HG02884 (cell line): Measurements from ENCODE around the gene TMEM33.
A peak's percentile ranks its signal among the peaks of the same experiment; 100 is the strongest.

Source experiments
- ATAC-seq: cut with Tn5 transposase; IDR thresholded peaks from one replicate; pipeline ENCODE4 v1.9.1; 2021; ENCODE audit warnings: mild to moderate bottlenecking, moderate library complexity; ENCODE audit not compliant: unreplicated experiment

The TMEM33 gene

DNA sequence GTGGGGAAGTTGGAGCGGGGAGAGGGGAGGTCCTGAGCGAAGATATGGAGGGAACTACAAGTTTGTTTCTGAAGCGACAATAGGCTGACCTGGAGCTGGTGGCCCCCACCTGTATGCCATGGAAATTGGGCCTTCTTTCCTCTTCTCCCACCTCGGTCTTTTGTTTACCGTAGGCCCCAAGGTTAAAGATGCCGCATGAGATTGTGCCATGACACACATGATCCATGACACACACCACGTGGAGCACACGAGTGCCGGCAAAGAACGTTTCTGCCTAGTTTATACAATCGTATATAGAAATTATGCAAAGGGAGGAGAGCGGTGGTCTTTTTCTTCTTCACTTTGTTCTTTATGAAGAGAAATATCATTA lies 408 bp downstream of the TMEM33 start:
- peak; percentile 6 for ATAC-seq

DNA sequence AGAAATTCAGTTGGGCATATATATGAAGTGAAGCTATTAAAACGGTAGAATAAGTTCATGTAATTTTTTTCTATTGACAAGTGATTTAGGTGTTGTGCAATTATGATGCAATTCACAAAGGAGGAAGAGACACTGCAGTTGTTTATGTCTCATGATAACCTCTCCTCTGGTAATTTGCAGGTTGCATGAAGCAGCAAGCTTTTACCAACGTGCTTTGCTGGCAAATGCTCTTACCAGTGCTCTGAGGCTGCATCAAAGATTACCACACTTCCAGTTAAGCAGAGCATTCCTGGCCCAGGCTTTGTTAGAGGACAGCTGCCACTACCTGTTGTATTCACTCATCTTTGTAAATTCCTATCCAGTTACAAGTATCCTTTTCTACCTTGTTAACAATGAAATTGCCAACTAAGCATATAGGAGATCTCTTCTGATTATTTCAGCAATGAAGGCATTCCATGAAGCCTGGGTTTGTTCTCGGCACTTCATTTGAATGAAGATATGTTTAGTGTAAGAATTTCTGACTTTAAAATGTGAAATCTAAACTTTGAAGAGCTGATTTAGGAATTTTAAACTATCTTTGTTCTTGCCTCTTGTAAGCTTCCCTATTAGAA lies 3.9 kb downstream of the TMEM33 start:
- ATAC-seq: no peak

DNA sequence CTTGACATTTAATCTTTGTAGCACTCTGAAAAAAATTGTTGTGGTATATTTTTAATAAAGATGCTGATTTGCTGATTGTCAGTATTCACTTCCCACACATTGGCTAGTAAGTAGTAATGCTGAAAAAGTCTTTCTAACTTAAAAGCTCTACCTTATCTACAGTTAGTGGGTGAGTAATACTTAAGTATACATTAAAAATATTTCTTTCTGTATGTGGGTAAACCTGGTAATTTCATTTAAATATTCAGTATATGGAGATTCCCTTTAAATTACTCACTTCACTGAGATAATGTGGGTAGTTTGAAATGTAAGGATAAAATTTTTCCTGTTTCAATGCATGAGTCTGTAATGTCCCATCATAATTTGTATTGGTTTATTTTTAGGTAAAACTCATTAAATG lies 5.6 kb downstream of the TMEM33 start:
- no peak for ATAC-seq

DNA sequence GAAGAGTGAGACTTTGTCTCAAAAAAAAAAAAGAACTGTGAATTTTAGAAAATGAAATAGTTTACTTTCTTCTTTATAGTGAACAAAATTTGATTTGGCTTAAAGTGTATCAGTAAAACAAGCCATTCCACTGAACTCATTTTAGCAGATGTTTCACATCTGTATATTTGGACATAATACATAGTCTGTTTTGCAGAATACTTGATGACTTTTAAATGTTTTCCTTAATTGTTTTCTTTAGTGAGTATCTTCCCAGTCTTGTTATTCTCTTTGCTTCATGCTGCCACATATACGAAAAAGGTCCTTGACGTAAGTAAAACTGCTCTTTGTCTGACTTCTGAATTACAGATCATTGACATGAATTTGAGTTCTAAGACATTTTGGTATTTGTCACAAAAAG lies 8.3 kb downstream of the TMEM33 start:
- no peak for ATAC-seq

DNA sequence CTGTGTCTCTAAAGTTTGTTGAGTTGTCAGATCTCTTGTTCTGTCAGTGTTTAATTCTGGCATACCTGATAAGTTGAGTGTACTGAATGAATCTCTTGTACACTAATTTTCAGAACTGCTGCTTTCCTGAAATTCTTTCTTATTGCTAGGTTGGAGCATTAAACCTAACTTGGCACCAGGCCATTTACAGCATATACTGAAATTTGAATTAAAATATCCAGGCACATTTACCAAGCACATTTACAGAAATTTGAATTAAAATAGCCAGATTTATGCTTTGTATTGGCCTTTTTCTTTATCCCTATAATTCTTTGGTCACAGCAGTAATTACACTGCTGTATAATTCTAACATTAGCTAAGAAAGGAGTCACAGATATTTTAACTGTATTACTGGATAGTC lies 8.9 kb downstream of the TMEM33 start:
- no peak for ATAC-seq

DNA sequence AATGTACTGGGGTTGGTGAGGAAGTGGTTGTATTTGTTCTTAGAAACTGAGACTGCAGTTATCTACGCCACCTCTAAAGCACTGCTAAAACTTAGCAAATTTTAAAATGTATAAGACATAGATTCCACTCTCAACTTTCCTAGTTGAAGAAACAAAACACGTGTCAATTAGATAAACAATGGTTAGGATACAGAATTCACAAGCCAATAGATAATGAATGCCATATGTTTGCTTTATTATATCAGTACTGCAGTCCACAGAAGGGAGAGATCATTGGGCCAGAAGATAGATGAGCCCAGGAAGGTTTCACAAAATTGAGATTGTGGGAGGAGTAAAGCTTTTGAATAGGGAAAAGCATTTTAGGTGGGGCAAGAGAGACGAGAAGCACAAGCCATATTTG lies 14.3 kb downstream of the TMEM33 start:
- ATAC-seq: no peak

DNA sequence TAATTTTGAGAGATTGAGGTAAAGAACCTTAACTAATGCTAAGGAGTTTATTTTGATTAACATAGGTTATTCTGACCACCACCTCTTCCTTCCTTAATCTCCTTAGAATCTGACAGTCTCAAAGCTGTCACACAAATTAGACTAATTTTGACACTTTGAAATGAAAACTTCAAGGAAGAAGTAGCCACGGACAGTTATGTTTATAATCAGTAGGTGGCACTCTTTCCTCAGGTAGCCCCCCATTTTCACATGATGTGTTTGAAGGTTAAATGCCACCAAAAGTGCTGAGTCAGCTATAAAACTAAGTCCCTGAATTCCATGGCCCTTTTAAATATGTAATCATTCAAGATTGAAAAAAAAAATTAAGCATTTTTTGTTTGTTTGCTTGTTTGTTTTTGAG lies 22.4 kb downstream of the TMEM33 start:
- no peak for ATAC-seq

DNA sequence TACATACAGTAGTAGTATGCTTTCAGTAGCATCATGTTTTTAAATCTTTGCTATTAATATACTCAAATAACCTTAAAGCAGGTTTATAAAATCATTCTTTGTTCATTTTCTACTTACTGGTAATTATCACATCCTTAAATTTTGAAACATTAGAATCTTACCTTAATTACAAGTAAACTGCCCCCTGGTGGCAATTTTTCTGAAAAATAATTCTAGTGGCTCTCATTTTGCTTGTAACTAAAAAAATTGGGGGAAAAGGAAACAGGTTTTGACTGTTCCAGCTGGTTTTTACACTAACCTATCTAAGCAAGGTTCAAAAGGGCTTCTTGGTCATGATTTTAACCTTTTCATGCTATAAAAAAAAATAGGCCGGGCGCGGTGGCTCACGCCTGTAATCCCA lies 27.9 kb downstream of the TMEM33 start:
- no peak for ATAC-seq

DNA sequence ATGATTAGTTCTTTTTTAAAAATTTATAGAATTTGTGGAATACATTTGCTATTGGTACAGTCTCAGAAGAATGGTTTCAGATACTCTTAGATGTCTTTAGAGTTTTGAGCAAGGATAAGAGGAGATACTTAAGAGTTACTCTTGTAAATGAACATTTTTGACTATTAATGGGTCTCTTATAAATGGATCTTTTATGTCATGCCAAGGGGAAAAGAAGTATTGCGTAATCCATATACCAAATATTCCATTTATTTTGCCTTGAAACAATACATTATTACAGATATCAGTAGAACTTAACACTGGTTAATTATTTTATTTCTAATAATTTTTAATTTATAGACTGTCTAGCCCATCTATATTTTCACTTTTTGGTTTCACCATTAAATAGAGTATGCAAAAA lies 29.2 kb downstream of the TMEM33 start:
- no peak for ATAC-seq

DNA sequence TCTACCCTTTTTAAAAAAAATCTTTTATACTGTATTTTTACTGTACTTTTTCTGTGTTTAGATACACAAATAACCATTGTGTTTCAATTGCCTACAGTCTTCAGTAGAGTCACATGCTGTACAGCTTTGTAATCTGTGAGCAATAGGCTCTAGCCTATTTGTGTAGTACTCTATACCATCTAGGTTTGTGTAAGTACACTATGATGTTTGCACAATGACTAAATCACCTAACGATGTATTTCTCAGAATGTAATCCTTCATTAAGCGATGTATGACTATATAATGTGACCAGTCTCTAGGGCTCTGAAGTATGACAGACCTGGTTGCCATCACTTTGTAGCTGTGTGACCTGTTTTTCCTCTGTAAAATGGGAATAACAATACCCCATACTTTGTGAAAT lies 32.2 kb downstream of the TMEM33 start:
- no peak for ATAC-seq

DNA sequence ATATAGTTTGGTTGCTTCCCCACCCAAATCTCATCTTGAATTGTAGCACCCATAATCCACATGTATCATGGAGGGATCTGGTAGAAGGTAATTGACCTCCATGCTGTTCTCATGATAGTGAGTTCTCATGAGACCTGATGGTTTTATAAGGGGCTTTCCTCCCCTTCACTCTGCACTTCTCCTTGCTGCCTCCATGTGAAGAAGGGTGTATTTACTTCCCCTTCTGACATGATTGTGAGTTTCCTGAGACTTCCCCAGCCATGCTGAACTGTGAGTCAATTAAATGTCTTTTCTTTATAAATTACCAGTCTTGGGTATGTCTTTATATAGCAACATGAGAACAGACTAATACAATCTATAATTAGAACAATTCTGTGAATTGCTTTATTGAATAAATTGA lies 34.4 kb downstream of the TMEM33 start:
- ATAC-seq: no peak

DNA sequence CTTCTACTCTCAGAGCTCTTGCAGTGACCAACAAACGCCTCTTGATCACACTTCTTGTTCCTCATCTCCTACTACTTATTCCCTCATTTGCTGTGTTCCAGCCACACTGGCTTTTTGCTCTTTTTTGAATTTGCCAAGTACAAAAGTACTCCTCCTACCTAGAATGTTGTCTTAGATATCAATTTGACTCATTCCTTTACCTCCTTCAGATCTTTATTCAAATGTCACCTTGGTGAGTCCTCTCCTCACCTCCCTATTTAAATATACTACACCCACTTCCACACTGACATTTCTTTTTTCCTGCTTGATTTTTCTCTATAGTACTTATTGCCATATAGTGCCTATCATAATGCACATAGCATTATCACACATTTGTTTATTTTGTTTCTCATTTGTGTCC lies 40.1 kb downstream of the TMEM33 start:
- no peak for ATAC-seq

DNA sequence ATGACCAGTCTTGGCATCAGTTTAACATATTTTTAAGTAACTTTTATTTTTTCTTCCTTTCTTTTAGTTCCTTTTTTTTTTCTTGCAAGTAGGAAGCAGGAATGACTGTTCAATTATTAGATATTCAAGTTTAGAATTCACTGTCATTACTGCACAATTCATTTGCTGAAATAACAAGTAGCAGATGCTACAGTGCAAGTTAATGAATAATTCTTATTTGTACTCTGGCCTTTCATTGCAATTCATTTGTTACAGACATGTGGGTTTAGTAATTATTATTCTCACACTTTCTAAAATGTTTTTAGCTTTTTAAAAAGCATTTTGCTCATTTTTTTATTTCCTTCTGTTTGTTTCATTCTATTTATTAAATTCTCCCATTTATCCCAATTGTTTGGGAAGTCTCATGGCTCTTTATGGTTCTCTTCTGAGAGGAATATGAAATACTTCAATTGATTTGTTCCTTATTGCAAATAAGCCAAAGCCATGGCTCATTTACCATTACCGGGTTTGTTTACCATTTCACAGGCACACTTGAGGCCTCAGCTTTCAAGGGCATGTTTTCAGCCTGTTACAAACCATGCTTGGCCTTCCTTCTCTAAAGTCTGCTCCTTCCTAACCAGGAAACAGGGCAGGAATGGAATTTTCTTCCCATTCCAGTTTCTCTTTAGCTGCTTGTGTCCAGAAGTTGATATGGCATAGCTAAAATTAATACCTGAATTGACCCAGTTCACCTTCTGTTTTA lies 41.7 kb downstream of the TMEM33 start:
- no peak for ATAC-seq

DNA sequence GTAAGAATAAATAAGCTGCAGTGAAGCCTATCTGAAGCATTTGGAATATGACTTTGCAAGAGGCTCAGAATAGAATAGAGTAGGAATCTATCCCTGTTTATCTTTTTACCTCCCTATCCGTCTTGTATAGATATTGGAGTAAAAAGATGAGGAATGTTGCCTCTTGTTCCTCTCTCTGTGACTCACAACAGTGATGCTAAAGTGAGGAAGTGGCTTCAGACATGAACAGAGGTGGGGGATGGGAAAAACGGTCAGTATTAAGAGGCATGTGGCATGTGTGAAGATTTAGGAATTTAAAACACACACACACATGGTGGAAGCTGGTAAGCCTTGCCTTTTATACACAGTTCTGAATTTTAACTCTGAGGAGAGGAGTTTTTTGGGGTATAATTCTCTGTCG lies 42.5 kb downstream of the TMEM33 start:
- no peak for ATAC-seq

DNA sequence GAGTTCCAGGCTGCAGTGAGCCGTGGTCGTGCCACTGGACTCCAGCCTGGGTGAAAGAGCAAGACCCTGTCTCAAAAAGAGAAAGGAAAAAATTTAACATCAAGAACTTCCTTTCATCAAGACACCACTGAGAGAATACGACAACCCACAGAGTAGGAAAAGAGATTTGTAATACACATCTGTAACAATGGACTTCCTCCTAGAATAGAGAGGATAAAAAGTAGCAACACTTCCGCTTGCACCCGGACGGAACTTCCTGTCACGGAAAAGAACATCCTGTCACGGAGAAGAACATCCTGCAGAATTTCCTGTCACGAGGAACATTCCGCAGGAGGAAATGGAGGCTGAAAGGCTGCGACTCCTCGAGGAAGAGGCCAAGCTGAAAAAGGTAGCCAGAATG lies 46.2 kb downstream of the TMEM33 start, which contains the start of gene DCAF4L1:
Gene DCAF4L1 (plus strand): TSS at position 301 of the 400 bp plus-strand sequence. CDS start 37 bp downstream, at position 338.
- ATAC-seq: no peak

DNA sequence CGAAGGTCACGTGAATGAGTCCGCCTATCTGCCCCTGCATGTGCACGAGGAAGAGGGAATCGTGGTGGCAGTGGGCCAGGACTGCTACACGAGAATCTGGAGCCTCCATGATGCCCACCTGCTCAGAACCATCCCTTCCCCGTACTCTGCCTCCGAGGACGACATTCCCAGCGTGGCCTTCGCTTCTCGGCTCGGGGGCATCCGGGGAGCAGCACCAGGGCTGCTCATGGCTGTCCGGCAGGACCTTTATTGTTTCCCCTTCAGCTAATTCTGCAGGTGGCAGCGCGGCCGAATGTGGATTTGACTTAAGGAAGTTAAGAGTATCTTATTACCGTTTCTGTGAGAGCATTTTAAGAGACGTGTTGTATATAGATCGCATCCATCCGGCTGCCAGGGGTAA lies 47.5 kb downstream of the TMEM33 start:
- ATAC-seq: no peak

DNA sequence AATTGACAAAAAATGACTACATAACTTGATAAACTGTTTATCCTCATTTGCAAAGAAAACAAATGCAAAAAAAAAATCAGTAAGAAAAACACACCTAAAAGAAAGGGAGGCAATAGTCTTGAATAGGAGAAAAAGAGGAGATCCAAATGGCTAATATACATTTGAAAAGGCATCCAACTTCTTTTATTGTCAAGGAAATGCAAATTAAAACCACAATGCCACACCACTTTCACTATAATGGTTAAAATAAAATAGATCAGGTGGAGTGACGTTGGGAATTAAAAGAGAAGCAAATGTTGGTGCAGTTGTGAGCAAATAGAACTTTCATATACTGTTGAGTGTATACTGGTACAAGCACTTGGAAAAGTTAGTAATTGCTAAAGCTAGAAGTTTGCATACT lies 49.9 kb downstream of the TMEM33 start:
- no peak for ATAC-seq

DNA sequence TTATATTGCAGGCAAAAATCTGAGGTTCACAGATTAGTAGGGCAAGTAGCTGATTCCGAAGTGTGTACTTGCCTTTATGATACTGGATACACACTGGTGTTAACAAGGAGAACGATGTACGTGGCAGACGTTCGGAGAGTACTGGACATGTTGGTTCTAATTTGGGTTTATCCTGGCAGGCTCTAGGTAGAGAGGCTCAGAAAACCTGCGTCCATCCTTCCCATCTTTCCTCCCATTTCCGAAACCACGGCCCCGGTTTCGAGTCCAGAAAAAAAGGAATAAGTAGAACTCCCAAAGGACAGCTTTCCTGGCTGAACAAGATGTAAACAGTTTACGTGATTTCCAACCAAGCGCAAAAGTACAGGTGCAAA lies 54.8 kb downstream of the TMEM33 start:
- ATAC-seq: peak; percentile 13

DNA sequence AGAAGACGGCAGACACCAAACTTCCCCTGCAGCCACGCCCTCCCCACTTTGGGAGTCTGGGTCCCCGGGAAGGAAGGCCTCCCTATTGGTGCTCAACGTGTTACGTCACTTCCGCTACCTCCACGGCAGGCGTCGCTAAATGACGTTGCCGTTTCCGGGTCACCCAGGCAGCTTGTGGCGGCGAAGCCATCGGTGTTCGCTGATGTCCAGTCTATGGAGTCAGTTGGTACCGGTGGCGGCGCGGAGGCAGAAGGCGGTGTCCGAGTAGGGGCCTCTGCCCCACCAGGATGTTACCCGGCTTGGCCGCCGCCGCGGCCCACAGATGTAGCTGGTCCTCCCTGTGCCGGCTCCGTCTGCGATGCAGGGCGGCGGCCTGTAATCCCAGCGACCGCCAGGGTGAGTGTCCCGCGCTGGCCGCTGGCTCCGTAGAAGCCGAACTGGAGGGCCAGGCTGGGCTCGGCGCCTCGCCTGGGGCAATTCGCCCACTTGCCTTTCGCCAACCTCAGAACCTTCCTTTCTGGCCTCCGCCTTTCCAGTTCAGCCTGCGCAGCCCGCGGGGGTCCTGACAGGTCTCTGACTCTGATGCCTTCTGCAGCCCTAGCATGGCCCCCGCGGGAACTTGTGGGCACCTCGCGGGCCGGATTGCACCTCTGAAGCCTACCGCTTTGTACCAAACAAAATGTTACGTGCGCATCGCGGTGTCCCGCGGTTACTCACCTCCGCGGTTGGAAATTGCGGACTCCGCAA lies 55.3 kb downstream of the TMEM33 start, which contains the start of gene SLC30A9:
Gene SLC30A9 (plus strand): TSS at position 166 of the 747 bp plus-strand sequence. CDS start 122 bp downstream, at position 288.
- peak; percentile 99 for ATAC-seq

DNA sequence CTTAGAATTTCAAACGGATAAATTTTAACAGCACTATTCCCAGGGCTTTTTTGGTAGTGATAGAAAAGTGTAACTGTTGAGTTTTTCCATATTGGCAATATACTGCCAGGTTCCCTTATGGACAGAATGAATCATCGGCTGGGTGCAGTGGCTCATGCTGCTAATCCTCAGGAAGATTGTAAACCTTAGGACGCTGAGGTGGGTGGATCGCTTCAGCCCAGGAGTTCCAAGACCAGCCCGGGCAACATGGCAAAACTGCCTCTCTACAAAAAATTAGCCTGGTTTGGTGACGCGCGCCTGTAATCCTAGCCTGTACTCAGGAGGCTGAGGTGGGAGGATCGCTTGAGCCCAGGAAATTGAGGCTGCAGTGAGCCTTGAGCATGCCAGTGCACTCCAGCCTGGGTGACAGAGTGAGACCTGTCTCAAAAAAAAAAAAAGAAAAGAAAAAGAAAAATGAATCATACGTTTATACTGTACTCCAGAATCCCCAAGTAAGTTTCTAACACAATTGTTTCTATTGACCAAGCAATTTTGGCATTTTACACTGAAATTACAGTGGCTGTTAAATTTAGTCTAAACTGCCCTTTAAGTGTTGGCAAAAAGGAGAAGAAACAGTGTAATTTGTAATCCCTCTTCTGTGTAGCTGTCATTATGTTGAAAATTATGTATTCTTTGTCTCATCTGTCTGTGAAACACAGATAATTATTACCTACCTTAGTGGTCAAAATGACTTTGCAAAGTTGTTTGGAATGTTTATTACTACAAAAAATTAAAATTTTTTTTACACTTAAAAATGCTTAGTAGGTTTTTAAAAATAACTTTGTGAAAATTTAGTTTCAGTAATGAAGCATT lies 56.9 kb downstream of the TMEM33 start:
- ATAC-seq: no peak
